EL (cell line): ENCODE data around the gene KRTAP5-1.
A peak's percentile ranks its signal among the peaks of the same experiment; 100 is the strongest.

Experiments used
- DNase-seq: peaks from one replicate; pipeline ENCODE4 v3.0.0-alpha.2; 2016

KRTAP5-1 gene

GRCh38 chr11:1540074-1540473, 45.0 kb downstream of the KRTAP5-1 start:
- DNase-seq = no peak

- no peak for DNase-seq
These were observed 46.9 kb downstream of the KRTAP5-1 start for GRCh38 chr11:1538153-1538552.

- DNase-seq = no peak
These were observed 48.8 kb downstream of the KRTAP5-1 start for GRCh38 chr11:1536065-1536843.

- DNase-seq = peak; percentile 67
These were observed 50.4 kb downstream of the KRTAP5-1 start for GRCh38 chr11:1534682-1535081.
